ENCODE measurements around the gene IFT43.

The IFT43 gene

GRCh38 chr14:76123426-76124225, 138.1 kb downstream of the IFT43 start:
- Histone ChIP-seq H3K4me3 (no peak overlapping the region), H3K27ac (no peak overlapping the region)
- DNase-seq (ENCODE audit: low spot score): no peak
- TF ChIP-seq CTCF (IDR thresholded peaks at IDR 0.05): no peak

- DNase-seq (ENCODE audit: low spot score): no peak
- H3K4me3 ChIP-seq: no peak overlapping the region
- TF ChIP-seq CTCF (IDR thresholded peaks at IDR 0.05): no peak
Observed at GRCh38 chr14:76125511-76125910, 139.9 kb downstream of the IFT43 start.

GRCh38 chr14:76126076-76126475, 140.5 kb downstream of the IFT43 start:
- no peak for DNase-seq (ENCODE audit: low spot score)
- Histone ChIP-seq H3K4me3 (no peak overlapping the region), H3K27ac (no peak overlapping the region)
- TF ChIP-seq CTCF (IDR thresholded peaks at IDR 0.05): no peak

More at GRCh38 chr14:76125511-76125910, 139.9 kb downstream of the IFT43 start:
- H3K27ac ChIP-seq: no peak overlapping the region

- peak; percentile 11 for DNase-seq (ENCODE audit: low spot score)
- H3K27ac ChIP-seq: no peak overlapping the region
- TF ChIP-seq CTCF (IDR thresholded peaks at IDR 0.05): no peak
- no peak overlapping the region for H3K4me3 ChIP-seq
Observed at GRCh38 chr14:76129851-76130576, 144.5 kb downstream of the IFT43 start.

GRCh38 chr14:76131071-76131965, 145.8 kb downstream of the IFT43 start:
- Histone ChIP-seq H3K4me3 (no peak overlapping the region), H3K27ac (no peak overlapping the region)
- peak; percentile 63 for DNase-seq (ENCODE audit: low spot score)
- TF ChIP-seq CTCF (IDR thresholded peaks at IDR 0.05): no peak

- Histone ChIP-seq H3K27ac (no peak overlapping the region), H3K4me3 (no peak overlapping the region)
- TF ChIP-seq CTCF (IDR thresholded peaks at IDR 0.05): no peak
- DNase-seq (ENCODE audit: low spot score): no peak
Observed at GRCh38 chr14:76133103-76133502, 147.5 kb downstream of the IFT43 start.

All from coronary artery (tissue), 2 donors.